HepG2 (cell line): Measurements from ENCODE around the gene CFAP92. TPM values are rescaled to one million over a fixed set of nuclear protein-coding genes. Genes with fewer than 3 reads are reported as not detected.

Experiments
- AKNA ChIP-seq: sonication (generic); formaldehyde crosslinking; IDR thresholded peaks from 2 replicates; pipeline ENCODE4 v1.4.0; 2020; ENCODE audit warnings: missing genetic modification reagents, borderline replicate concordance
- CEBPG ChIP-seq: IDR thresholded peaks from 2 replicates; pipeline ENCODE4 v1.6.1; 2016
- CHD4 ChIP-seq: fragments of 200-600 bp; sonication (generic); IDR thresholded peaks from 2 replicates; pipeline ENCODE4 v1.7.0; 2017; ENCODE audit warnings: mild to moderate bottlenecking, low read length, borderline replicate concordance
- ETV5 ChIP-seq: IDR thresholded peaks from 2 replicates; pipeline ENCODE4 v1.6.1; 2018; ENCODE audit warnings: missing biosample characterization, missing genetic modification reagents, inconsistent platforms, borderline replicate concordance
- FLYWCH1 ChIP-seq: sonication (generic); formaldehyde crosslinking; IDR thresholded peaks from 2 replicates; pipeline ENCODE4 v1.8.1; 2023; ENCODE audit warnings: mild to moderate bottlenecking, missing genetic modification reagents
- HIVEP1 ChIP-seq: sonication (generic); formaldehyde crosslinking; IDR thresholded peaks from 2 replicates; pipeline ENCODE4 v1.4.0; 2020; ENCODE audit warnings: mild to moderate bottlenecking, missing genetic modification reagents
- IKZF5 ChIP-seq: IDR thresholded peaks from 2 replicates; pipeline ENCODE4 v1.6.1; 2018; ENCODE audit warnings: missing genetic modification reagents, mild to moderate bottlenecking, missing compliant biosample characterization
- IRX3 ChIP-seq: sonication (generic); formaldehyde crosslinking; IDR thresholded peaks from 2 replicates; pipeline ENCODE4 v1.8.1; 2023; ENCODE audit warnings: mild to moderate bottlenecking, low read depth, missing genetic modification reagents, borderline replicate concordance
- MIER3 ChIP-seq: IDR thresholded peaks from 2 replicates; pipeline ENCODE4 v1.6.1; 2016; ENCODE audit warnings: missing compliant biosample characterization, borderline replicate concordance
- TAF1 ChIP-seq: sonication (generic); formaldehyde crosslinking; IDR thresholded peaks from 2 replicates; pipeline ENCODE4 v1.4.0; 2020; ENCODE audit warnings: missing genetic modification reagents
- ZC3H13 ChIP-seq: sonication (generic); formaldehyde crosslinking; IDR thresholded peaks from 2 replicates; pipeline ENCODE4 v1.8.1; 2023; ENCODE audit warnings: mild to moderate bottlenecking, missing genetic modification reagents, moderate library complexity
- ZNF274 ChIP-seq: sonication (generic); formaldehyde crosslinking; IDR thresholded peaks from 2 replicates; pipeline ENCODE4 v1.5.1; 2020; ENCODE audit warnings: mild to moderate bottlenecking, missing genetic modification reagents
- ZNF282 ChIP-seq: fragments of 450-650 bp; IDR thresholded peaks from 2 replicates; pipeline ENCODE4 v1.6.1; 2018; ENCODE audit not compliant: partially characterized antibody
- ZNF329 ChIP-seq: sonication (generic); formaldehyde crosslinking; IDR thresholded peaks from 2 replicates; pipeline ENCODE4 v1.9.0; 2021; ENCODE audit warnings: low read depth, mild to moderate bottlenecking, missing genetic modification reagents
- ZNF766 ChIP-seq: sonication (generic); formaldehyde crosslinking; IDR thresholded peaks from 2 replicates; pipeline ENCODE4 v1.5.0; 2020; ENCODE audit warnings: missing genetic modification reagents, borderline replicate concordance
- ZNF768 ChIP-seq: sonication (generic); formaldehyde crosslinking; IDR thresholded peaks from 2 replicates; pipeline ENCODE4 v1.4.0; 2020; ENCODE audit warnings: missing genetic modification reagents
- ZNF770 ChIP-seq: sonication (generic); formaldehyde crosslinking; IDR thresholded peaks from 2 replicates; pipeline ENCODE4 v1.5.0; 2020; ENCODE audit warnings: mild to moderate bottlenecking, missing genetic modification reagents
- ZNF780A ChIP-seq: sonication (generic); formaldehyde crosslinking; IDR thresholded peaks from 2 replicates; pipeline ENCODE4 v1.8.0; 2022; ENCODE audit warnings: mild to moderate bottlenecking, missing genetic modification reagents, moderate library complexity
- polyA plus RNA-seq, 8 experiments: library from polyadenylated mRNA; depleted of rRNA in 3 of 8; stranded (reverse) in 7 of 8; unstranded in 1 of 8; fragments of >200 nt; fragmentation: Illumina TruSeq in 4 of 8; extraction: Trizol in 4 of 8; gene quantifications; 2 replicates each; pipeline versions ENCODE4 v1.2.1 to v1.2.3, GENCODE V29; 2011 to 2016; ENCODE audit warnings: low read depth in 4 of 8, missing spikeins in 1 of 8, mixed read lengths in 1 of 8; ENCODE audit not compliant: insufficient read depth in 1 of 8
- total RNA-seq, 5 experiments: library from RNA; depleted of rRNA; stranded (reverse); fragments of >200 nt; fragmentation: Illumina TruSeq; extraction: Trizol; gene quantifications; 2 replicates each; pipeline ENCODE4 v1.2.3, GENCODE V29; 2016; ENCODE audit warnings: low read depth in 1 of 5
- TF ChIP-seq, protein P1 (sequence below): IDR thresholded peaks from 2 replicates; pipeline ENCODE4 v1.6.1; 2012; ENCODE audit warnings: low read depth, low read length, improper control_type of control experiment
- TF ChIP-seq, protein P2 (sequence below): IDR thresholded peaks from 2 replicates; pipeline ENCODE4 v1.6.1; 2012; ENCODE audit warnings: inconsistent platforms

CFAP92 gene
- total and polyA plus RNA-seq, 2 of the 13 experiments (the other 11 are each of a cell fraction or from before 2014, with no cell fraction given): 0.18 to 0.46 TPM

DNA sequence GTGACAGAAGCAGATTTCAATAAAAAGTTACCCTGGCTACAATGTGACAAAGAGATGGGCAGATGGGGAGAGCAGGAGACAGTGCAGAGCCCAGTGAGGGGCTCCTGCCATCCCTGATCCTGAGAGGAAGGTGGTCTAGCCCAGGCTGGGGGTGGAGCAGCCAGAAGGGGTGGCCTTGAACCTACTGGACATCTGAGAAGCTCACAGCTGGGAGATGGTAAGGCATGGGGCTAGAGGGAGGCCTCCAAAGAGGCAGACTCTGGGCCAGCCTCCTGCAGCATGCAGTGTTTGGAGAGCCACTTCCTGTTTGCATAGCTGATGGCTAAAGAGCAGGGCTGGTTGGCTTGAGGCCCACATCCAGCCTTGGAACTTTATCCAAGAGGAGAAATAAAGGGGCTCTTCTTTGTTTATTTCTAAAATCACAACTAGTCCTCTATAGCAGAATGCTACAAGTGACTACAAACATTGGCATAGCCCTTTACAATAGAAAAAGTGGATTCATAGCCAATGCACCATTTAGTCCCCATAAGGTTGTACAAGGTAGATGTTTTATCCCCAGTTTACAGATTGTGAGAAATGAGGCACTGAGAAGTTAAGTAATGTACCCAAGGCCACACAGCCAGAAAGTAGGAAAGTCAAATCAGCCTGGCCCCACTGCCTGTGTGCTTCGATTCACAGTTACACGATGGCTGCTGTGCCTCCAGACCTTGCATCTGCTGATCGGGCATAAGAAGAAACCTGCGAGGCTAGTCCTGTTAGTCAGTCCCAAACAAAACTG is 11.8 kb upstream of the CFAP92 start (continued):
- no peak for TF ChIP-seq HIVEP1 (CRISPR knock-in tag)
- TF ChIP-seq AKNA: no peak
- TF ChIP-seq ZNF768: no peak
- TF ChIP-seq, protein P1, sequence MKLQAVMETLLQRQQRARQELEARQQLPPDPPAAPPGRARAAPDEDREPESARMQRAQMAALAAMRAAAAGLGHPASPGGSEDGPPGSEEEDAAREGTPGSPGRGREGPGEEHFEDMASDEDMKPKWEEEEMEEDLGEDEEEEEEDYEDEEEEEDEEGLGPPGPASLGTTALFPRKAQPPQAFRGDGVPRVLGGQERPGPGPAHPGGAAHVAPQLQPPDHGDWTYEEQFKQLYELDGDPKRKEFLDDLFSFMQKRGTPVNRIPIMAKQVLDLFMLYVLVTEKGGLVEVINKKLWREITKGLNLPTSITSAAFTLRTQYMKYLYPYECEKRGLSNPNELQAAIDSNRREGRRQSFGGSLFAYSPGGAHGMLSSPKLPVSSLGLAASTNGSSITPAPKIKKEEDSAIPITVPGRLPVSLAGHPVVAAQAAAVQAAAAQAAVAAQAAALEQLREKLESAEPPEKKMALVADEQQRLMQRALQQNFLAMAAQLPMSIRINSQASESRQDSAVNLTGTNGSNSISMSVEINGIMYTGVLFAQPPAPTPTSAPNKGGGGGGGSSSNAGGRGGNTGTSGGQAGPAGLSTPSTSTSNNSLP: no peak
- TF ChIP-seq IRX3: no peak
- TF ChIP-seq MIER3 (CRISPR knock-in tag): no peak; the same call in 1 of the 2 replicates
- TF ChIP-seq ZNF766 (CRISPR knock-in tag): no peak
- 0 out of 2 replicates have a peak, but pooled peaks have one; percentile 61 for TF ChIP-seq IKZF5 (CRISPR knock-in tag)
- TF ChIP-seq CEBPG (CRISPR knock-in tag): no peak
- TF ChIP-seq, protein P2, sequence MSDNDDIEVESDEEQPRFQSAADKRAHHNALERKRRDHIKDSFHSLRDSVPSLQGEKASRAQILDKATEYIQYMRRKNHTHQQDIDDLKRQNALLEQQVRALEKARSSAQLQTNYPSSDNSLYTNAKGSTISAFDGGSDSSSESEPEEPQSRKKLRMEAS: peak; percentile 73
- no peak for TF ChIP-seq ZNF780A (CRISPR knock-in tag)
- no peak for TF ChIP-seq ZC3H13 (CRISPR knock-in tag)
- no peak for TF ChIP-seq FLYWCH1 (CRISPR knock-in tag)
- TF ChIP-seq ZNF329 (CRISPR knock-in tag): no peak
- TF ChIP-seq TAF1: no peak
- TF ChIP-seq CHD4: no peak
- peak; percentile 91 for TF ChIP-seq ETV5 (CRISPR knock-in tag)
- TF ChIP-seq ZNF274: no peak
- no peak for TF ChIP-seq ZNF282
- TF ChIP-seq ZNF770: peak; percentile 94
